Measurements from ENCODE around the gene MYO5C.

MYO5C gene

GRCh38 chr15:52329150-52329549, 33.5 kb upstream of the MYO5C start:
- H3K4me3 ChIP-seq (ENCODE audit: low read depth in 1 of 2, low read length in 2 of 2) = no peak overlapping the region
- no peak overlapping the region for H3K27ac ChIP-seq (ENCODE audit: low read length)
- no peaks in the 10 kb centered on the region for H3K4me1 ChIP-seq (ENCODE audit: control insufficient read depth in 1 of 2, insufficient read depth in 2 of 2, low read length in 2 of 2)
- peaks cover 8 to 37% of the 10 kb centered on the region in 2 donors for H3K36me3 ChIP-seq (ENCODE audit: control insufficient read depth in 1 of 2, insufficient read depth in 2 of 2, low read length in 2 of 2)
- no peaks in the 10 kb centered on the region for H3K9me3 ChIP-seq (ENCODE audit: control insufficient read depth in 1 of 2, low read length in 2 of 2)
- no peaks in the 10 kb centered on the region for H3K27me3 ChIP-seq (ENCODE audit: low read depth, low read length)

- no peak overlapping the region for H3K27ac ChIP-seq (ENCODE audit: low read length)
- H3K4me1 ChIP-seq (ENCODE audit: control insufficient read depth in 1 of 2, insufficient read depth in 2 of 2, low read length in 2 of 2) = no peaks in the 10 kb centered on the region
- no peak overlapping the region for H3K4me3 ChIP-seq (ENCODE audit: low read depth in 1 of 2, low read length in 2 of 2)
- no peaks in the 10 kb centered on the region for H3K27me3 ChIP-seq (ENCODE audit: low read depth, low read length)
- no peaks in the 10 kb centered on the region for H3K9me3 ChIP-seq (ENCODE audit: control insufficient read depth in 1 of 2, low read length in 2 of 2)
- peaks cover 8 to 35% of the 10 kb centered on the region in 2 donors for H3K36me3 ChIP-seq (ENCODE audit: control insufficient read depth in 1 of 2, insufficient read depth in 2 of 2, low read length in 2 of 2)
Observed at GRCh38 chr15:52328680-52329079, 33.1 kb upstream of the MYO5C start.

- Histone ChIP-seq H3K4me1 (ENCODE audit: control insufficient read depth in 1 of 2, insufficient read depth in 2 of 2, low read length in 2 of 2) (no peaks in the 10 kb centered on the region), H3K36me3 (ENCODE audit: control insufficient read depth in 1 of 2, insufficient read depth in 2 of 2, low read length in 2 of 2) (peaks cover 20 to 42% of the 10 kb centered on the region in 2 donors), H3K27ac (ENCODE audit: low read length) (no peak overlapping the region), H3K9me3 (ENCODE audit: control insufficient read depth in 1 of 2, low read length in 2 of 2) (no peaks in the 10 kb centered on the region), H3K4me3 (ENCODE audit: low read depth in 1 of 2, low read length in 2 of 2) (no peak overlapping the region), H3K27me3 (ENCODE audit: low read depth, low read length) (no peaks in the 10 kb centered on the region)
Observed at GRCh38 chr15:52326756-52327155, 31.2 kb upstream of the MYO5C start.

GRCh38 chr15:52324109-52324508, 28.5 kb upstream of the MYO5C start:
- H3K27ac ChIP-seq (ENCODE audit: low read length) = no peak overlapping the region
- H3K36me3 ChIP-seq (ENCODE audit: control insufficient read depth in 1 of 2, insufficient read depth in 2 of 2, low read length in 2 of 2) = peaks cover 25 to 52% of the 10 kb centered on the region in 2 donors
- no peaks in the 10 kb centered on the region for H3K27me3 ChIP-seq (ENCODE audit: low read depth, low read length)
- H3K4me3 ChIP-seq (ENCODE audit: low read depth in 1 of 2, low read length in 2 of 2) = no peak overlapping the region
- no peaks in the 10 kb centered on the region for H3K9me3 ChIP-seq (ENCODE audit: control insufficient read depth in 1 of 2, low read length in 2 of 2)
- no peaks in the 10 kb centered on the region for H3K4me1 ChIP-seq (ENCODE audit: control insufficient read depth in 1 of 2, insufficient read depth in 2 of 2, low read length in 2 of 2)

- H3K4me3 ChIP-seq (ENCODE audit: low read depth in 1 of 2, low read length in 2 of 2) = no peak overlapping the region
- peaks cover 38 to 56% of the 10 kb centered on the region in 2 donors for H3K36me3 ChIP-seq (ENCODE audit: control insufficient read depth in 1 of 2, insufficient read depth in 2 of 2, low read length in 2 of 2)
- no peaks in the 10 kb centered on the region for H3K9me3 ChIP-seq (ENCODE audit: control insufficient read depth in 1 of 2, low read length in 2 of 2)
- no peaks in the 10 kb centered on the region for H3K27me3 ChIP-seq (ENCODE audit: low read depth, low read length)
- no peak overlapping the region for H3K27ac ChIP-seq (ENCODE audit: low read length)
- no peaks in the 10 kb centered on the region for H3K4me1 ChIP-seq (ENCODE audit: control insufficient read depth in 1 of 2, insufficient read depth in 2 of 2, low read length in 2 of 2)
Observed at GRCh38 chr15:52318729-52319500, 23.3 kb upstream of the MYO5C start.

- H3K4me3 ChIP-seq (ENCODE audit: low read depth in 1 of 2, low read length in 2 of 2) = no peak overlapping the region
- no peak overlapping the region for H3K27ac ChIP-seq (ENCODE audit: low read length)
- no peaks in the 10 kb centered on the region for H3K9me3 ChIP-seq (ENCODE audit: control insufficient read depth in 1 of 2, low read length in 2 of 2)
- H3K4me1 ChIP-seq (ENCODE audit: control insufficient read depth in 1 of 2, insufficient read depth in 2 of 2, low read length in 2 of 2) = no peaks in the 10 kb centered on the region
- peaks cover 40 to 59% of the 10 kb centered on the region in 2 donors for H3K36me3 ChIP-seq (ENCODE audit: control insufficient read depth in 1 of 2, insufficient read depth in 2 of 2, low read length in 2 of 2)
- no peaks in the 10 kb centered on the region for H3K27me3 ChIP-seq (ENCODE audit: low read depth, low read length)
Observed at GRCh38 chr15:52317688-52318087, 22.1 kb upstream of the MYO5C start.

GRCh38 chr15:52317022-52317421, 21.4 kb upstream of the MYO5C start:
- Histone ChIP-seq H3K27ac (ENCODE audit: low read length) (no peak overlapping the region), H3K36me3 (ENCODE audit: control insufficient read depth in 1 of 2, insufficient read depth in 2 of 2, low read length in 2 of 2) (peaks cover 37 to 55% of the 10 kb centered on the region in 2 donors), H3K27me3 (ENCODE audit: low read depth, low read length) (no peaks in the 10 kb centered on the region), H3K9me3 (ENCODE audit: control insufficient read depth in 1 of 2, low read length in 2 of 2) (no peaks in the 10 kb centered on the region), H3K4me3 (ENCODE audit: low read depth in 1 of 2, low read length in 2 of 2) (no peak overlapping the region), H3K4me1 (ENCODE audit: control insufficient read depth in 1 of 2, insufficient read depth in 2 of 2, low read length in 2 of 2) (no peaks in the 10 kb centered on the region)

GRCh38 chr15:52309154-52309548, 13.5 kb upstream of the MYO5C start:
- Histone ChIP-seq H3K9me3 (ENCODE audit: control insufficient read depth in 1 of 2, low read length in 2 of 2) (no peaks in the 10 kb centered on the region), H3K4me1 (ENCODE audit: control insufficient read depth in 1 of 2, insufficient read depth in 2 of 2, low read length in 2 of 2) (no peaks in the 10 kb centered on the region), H3K27me3 (ENCODE audit: low read depth, low read length) (no peaks in the 10 kb centered on the region), H3K4me3 (ENCODE audit: low read depth in 1 of 2, low read length in 2 of 2) (no peak overlapping the region), H3K36me3 (ENCODE audit: control insufficient read depth in 1 of 2, insufficient read depth in 2 of 2, low read length in 2 of 2) (peaks cover 15 to 32% of the 10 kb centered on the region in 2 donors), H3K27ac (ENCODE audit: low read length) (no peak overlapping the region)

- Histone ChIP-seq H3K27ac (ENCODE audit: low read length) (no peak overlapping the region), H3K36me3 (ENCODE audit: control insufficient read depth in 1 of 2, insufficient read depth in 2 of 2, low read length in 2 of 2) (peaks cover 10 to 31% of the 10 kb centered on the region in 2 donors), H3K27me3 (ENCODE audit: low read depth, low read length) (no peaks in the 10 kb centered on the region), H3K4me1 (ENCODE audit: control insufficient read depth in 1 of 2, insufficient read depth in 2 of 2, low read length in 2 of 2) (no peaks in the 10 kb centered on the region), H3K9me3 (ENCODE audit: control insufficient read depth in 1 of 2, low read length in 2 of 2) (no peaks in the 10 kb centered on the region), H3K4me3 (ENCODE audit: low read depth in 1 of 2, low read length in 2 of 2) (no peak overlapping the region)
Observed at GRCh38 chr15:52308446-52309153, 13.0 kb upstream of the MYO5C start.

- no peak overlapping the region for H3K27ac ChIP-seq (ENCODE audit: low read length)
- no peaks in the 10 kb centered on the region for H3K27me3 ChIP-seq (ENCODE audit: low read depth, low read length)
- no peaks in the 10 kb centered on the region for H3K4me1 ChIP-seq (ENCODE audit: control insufficient read depth in 1 of 2, insufficient read depth in 2 of 2, low read length in 2 of 2)
- no peaks in the 10 kb centered on the region for H3K9me3 ChIP-seq (ENCODE audit: control insufficient read depth in 1 of 2, low read length in 2 of 2)
- peaks cover 4 to 24% of the 10 kb centered on the region in 2 donors for H3K36me3 ChIP-seq (ENCODE audit: control insufficient read depth in 1 of 2, insufficient read depth in 2 of 2, low read length in 2 of 2)
- no peak overlapping the region for H3K4me3 ChIP-seq (ENCODE audit: low read depth in 1 of 2, low read length in 2 of 2)
Observed at GRCh38 chr15:52307847-52308246, 12.2 kb upstream of the MYO5C start.

GRCh38 chr15:52306270-52306669, 10.7 kb upstream of the MYO5C start:
- Histone ChIP-seq H3K4me3 (ENCODE audit: low read depth in 1 of 2, low read length in 2 of 2) (no peak overlapping the region), H3K9me3 (ENCODE audit: control insufficient read depth in 1 of 2, low read length in 2 of 2) (no peaks in the 10 kb centered on the region), H3K27me3 (ENCODE audit: low read depth, low read length) (no peaks in the 10 kb centered on the region), H3K36me3 (ENCODE audit: control insufficient read depth in 1 of 2, insufficient read depth in 2 of 2, low read length in 2 of 2) (peaks cover 4 to 23% of the 10 kb centered on the region in 2 donors), H3K27ac (ENCODE audit: low read length) (no peak overlapping the region), H3K4me1 (ENCODE audit: control insufficient read depth in 1 of 2, insufficient read depth in 2 of 2, low read length in 2 of 2) (no peaks in the 10 kb centered on the region)

Data from muscle layer of duodenum (tissue), 2 donors.